Body of pancreas (tissue), 4 donors: ENCODE measurements around the gene ZWILCH. TPM values are rescaled to one million over a fixed set of nuclear protein-coding genes. Genes with fewer than 3 reads are reported as not detected.
"Not testable (repeated sequence)": the region's sequence is repeated elsewhere in the genome, so short reads cannot be mapped to it uniquely, and the experiment has no call there.

Source experiments
- ATAC-seq: fragments of 150-250 bp; one replicate; pipeline ENCODE4 v1.9.1; 2016
- DNase-seq, 4 donors: peaks; one replicate each; pipeline ENCODE4 v3.0.0-alpha.2; 2019
- H3K27ac ChIP-seq, 4 donors: fragments of 200-600 bp; sonication (generic); 1 replicate in 3 of 4; 2 replicates in 1 of 4; pipeline versions ENCODE4 v1.5.1 to v1.6.1; 2016 to 2019; ENCODE audit warnings: mild to moderate bottlenecking in 1 of 4, mixed read lengths in 1 of 4, moderate library complexity in 1 of 4
- H3K27me3 ChIP-seq, 2 donors: fragments of 200-600 bp; sonication (generic); one replicate each; pipeline ENCODE4 v1.6.0; 2016; ENCODE audit warnings: mild to moderate bottlenecking in 1 of 2
- H3K36me3 ChIP-seq, 2 donors: fragments of 200-600 bp; sonication (generic); replicated peaks in 1 of 2; 2 replicates each; pipeline ENCODE4 v1.5.1; 2016; ENCODE audit warnings: low read depth in 2 of 2; ENCODE audit not compliant: insufficient read depth in 1 of 2
- H3K4me1 ChIP-seq: fragments of 200-600 bp; sonication (generic); one replicate; pipeline ENCODE4 v1.6.0; 2016
- H3K4me3 ChIP-seq, 2 donors: fragments of 200-600 bp; sonication (generic); 1 replicate in 1 of 2; 2 replicates in 1 of 2; pipeline ENCODE4 v1.5.1; 2016 to 2019
- H3K9me3 ChIP-seq, 3 donors: fragments of 200-600 bp; sonication (generic); 1 replicate in 2 of 3; 2 replicates in 1 of 3; pipeline ENCODE4 v1.5.1; 2016
- POLR2A ChIP-seq, 3 donors: fragments of 450-650 bp; IDR thresholded peaks; one replicate each; pipeline ENCODE4 v1.6.1; 2016; ENCODE audit warnings: antibody characterized with exemption in 3 of 3, mild to moderate bottlenecking in 2 of 3
- WGBS, 2 donors: methylation state at CpG; one replicate each; pipeline ENCODE4 v1.1.5; 2017; 5-methylcytosine and 5-hydroxymethylcytosine counted together
- intact Hi-C: fragments of 100-400 bp; cut with DNase I; formaldehyde crosslinking; loops from one replicate; pipeline ENCODE4 v1.15.1; 2023
- total RNA-seq, 2 donors: library from RNA; depleted of rRNA; stranded (reverse); fragments of >200 nt; gene quantifications; one replicate each; pipeline ENCODE4 v1.1.0, GENCODE V29; 2016
- TF ChIP-seq, protein P1 (sequence below), 7 experiments: fragments of 450-650 bp in 4 of 7; fragments of 200-600 bp in 3 of 7; sonication (generic) in 3 of 7; IDR thresholded peaks; one replicate each; pipeline ENCODE4 v1.5.1; 2016 to 2019; ENCODE audit warnings: antibody characterized with exemption in 7 of 7

The ZWILCH gene
- total RNA-seq, 2 donors from 2014 or later: 0.99 to 1.8 TPM

DNA sequence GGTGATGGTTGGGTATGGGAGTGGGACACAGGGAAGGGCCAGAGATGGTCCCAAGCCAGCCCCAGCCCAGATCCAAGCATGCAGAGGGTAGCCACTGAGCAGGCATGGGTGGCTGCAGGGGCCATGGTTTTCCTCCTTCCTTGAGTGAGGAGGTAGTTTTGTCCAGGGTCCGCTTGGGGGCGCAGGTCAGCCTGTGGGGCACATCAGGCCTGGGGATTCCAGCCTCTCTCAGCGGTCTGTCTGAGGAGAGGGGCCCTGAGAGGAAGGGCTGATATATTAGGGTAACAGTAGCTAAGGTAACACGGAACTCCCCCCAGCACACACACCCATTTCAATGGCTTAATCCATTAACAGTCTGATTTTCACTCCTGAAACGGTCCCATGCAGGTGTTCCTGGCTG lies 83.4 kb downstream of the ZWILCH start:
- Histone ChIP-seq H3K9me3 (no peaks in the 10 kb centered on the region), H3K27me3 (no peaks in the 10 kb centered on the region), H3K4me1 (no peaks in the 10 kb centered on the region), H3K36me3 (no peaks in the 10 kb centered on the region), H3K4me3 (no peak overlapping the region), H3K27ac (no peak overlapping the region)
- 44 to 61% methylated on average over 5 of the region's 5 CpGs for whole genome bisulfite sequencing, 2 donors
- DNase-seq (no peak), ATAC-seq (no peak)
- intact Hi-C loops: no loop called here
- TF ChIP-seq, protein P1, sequence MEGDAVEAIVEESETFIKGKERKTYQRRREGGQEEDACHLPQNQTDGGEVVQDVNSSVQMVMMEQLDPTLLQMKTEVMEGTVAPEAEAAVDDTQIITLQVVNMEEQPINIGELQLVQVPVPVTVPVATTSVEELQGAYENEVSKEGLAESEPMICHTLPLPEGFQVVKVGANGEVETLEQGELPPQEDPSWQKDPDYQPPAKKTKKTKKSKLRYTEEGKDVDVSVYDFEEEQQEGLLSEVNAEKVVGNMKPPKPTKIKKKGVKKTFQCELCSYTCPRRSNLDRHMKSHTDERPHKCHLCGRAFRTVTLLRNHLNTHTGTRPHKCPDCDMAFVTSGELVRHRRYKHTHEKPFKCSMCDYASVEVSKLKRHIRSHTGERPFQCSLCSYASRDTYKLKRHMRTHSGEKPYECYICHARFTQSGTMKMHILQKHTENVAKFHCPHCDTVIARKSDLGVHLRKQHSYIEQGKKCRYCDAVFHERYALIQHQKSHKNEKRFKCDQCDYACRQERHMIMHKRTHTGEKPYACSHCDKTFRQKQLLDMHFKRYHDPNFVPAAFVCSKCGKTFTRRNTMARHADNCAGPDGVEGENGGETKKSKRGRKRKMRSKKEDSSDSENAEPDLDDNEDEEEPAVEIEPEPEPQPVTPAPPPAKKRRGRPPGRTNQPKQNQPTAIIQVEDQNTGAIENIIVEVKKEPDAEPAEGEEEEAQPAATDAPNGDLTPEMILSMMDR (IDR thresholded peaks at IDR 0.05): no peak
- TF ChIP-seq POLR2A (IDR thresholded peaks at IDR 0.05): no peak

DNA sequence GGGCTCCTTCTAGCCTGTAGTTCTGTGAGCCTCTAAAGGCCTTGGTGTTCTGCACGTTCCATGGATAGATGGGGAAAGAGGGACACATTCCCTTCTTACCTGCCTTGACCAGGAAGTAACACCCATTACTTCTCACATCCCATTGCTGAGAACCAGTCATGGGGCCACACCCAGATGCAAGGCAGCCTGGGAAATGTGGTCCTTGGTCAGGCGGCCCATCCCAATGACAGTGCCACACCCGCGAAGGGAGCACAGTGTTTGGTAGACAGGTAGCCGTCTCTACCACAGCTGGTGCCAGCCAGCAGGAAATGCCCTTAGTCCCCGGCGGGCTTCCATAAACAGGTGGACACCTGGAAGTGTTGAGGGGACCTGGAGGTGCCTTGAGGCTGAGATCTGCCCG lies 83.8 kb downstream of the ZWILCH start:
- TF ChIP-seq, protein P1 (IDR thresholded peaks at IDR 0.05): no peak
- no peak for TF ChIP-seq POLR2A (IDR thresholded peaks at IDR 0.05)
- Histone ChIP-seq H3K4me3 (no peak overlapping the region), H3K27me3 (no peaks in the 10 kb centered on the region), H3K4me1 (no peaks in the 10 kb centered on the region), H3K36me3 (no peaks in the 10 kb centered on the region), H3K27ac (no peak overlapping the region), H3K9me3 (no peaks in the 10 kb centered on the region)
- ATAC-seq (no peak), DNase-seq (no peak)
- WGBS, 2 donors: 80 to 90% methylated on average over 2 to 6 of the region's 8 CpGs
- intact Hi-C loops: no loop called here

DNA sequence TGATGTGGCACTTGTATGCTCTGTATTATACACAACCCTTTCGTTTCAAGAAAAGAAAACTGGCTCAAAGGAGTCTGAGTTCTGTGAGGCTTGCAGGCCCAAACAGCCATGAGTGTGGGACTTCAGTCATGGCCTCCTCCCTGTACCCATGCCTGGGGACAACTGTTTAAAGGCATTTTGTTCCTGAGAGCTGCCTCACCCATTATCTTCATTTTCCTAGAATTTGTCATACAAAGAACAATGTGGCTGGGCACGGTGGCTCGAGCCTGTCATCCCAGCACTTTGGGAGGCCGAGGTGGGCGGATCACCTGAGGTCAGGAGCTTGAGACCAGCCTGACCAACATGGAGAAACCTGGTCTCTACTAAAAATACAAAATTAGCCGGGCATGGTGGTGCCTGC lies 84.3 kb downstream of the ZWILCH start:
- H3K4me1 ChIP-seq, H3K4me3 ChIP-seq, H3K27me3 ChIP-seq, H3K9me3 ChIP-seq, DNase-seq, H3K27ac ChIP-seq, intact Hi-C loops, ATAC-seq, H3K36me3 ChIP-seq: not testable (repeated sequence)
- 84 to 93% methylated on average over 6 of the region's 6 CpGs for WGBS, 2 donors

DNA sequence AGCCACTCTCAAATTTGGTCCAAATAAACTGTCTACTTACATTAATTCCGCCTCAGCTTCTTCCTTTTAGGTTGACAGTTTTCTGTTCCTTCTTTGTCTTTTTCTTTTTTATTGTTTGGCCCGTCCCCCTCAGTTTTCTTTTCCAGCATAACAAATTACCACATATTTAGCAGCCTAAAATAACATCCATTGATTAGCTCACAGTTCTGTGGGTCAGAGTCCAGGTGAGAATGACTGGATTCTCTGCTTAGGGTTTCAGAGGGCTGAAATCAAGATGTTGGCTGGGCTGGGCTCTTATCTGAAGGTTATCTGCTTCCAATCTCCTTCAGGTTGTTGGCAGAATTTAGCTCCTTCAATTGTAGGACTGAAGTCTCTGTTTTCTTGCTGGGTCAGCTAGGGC lies 85.3 kb downstream of the ZWILCH start:
- H3K27me3 ChIP-seq: no peaks in the 10 kb centered on the region
- H3K27ac ChIP-seq: no peak overlapping the region
- DNase-seq (no peak), ATAC-seq (no peak)
- no peaks in the 10 kb centered on the region for H3K4me1 ChIP-seq
- no peaks in the 10 kb centered on the region for H3K9me3 ChIP-seq
- H3K4me3 ChIP-seq: no peak overlapping the region
- intact Hi-C loops: no loop called here
- WGBS, 2 donors: 49 to 57% methylated on average over 2 of the region's 2 CpGs
- TF ChIP-seq, protein P1 (IDR thresholded peaks at IDR 0.05): no peak
- no peak for TF ChIP-seq POLR2A (IDR thresholded peaks at IDR 0.05)
- no peaks in the 10 kb centered on the region for H3K36me3 ChIP-seq

DNA sequence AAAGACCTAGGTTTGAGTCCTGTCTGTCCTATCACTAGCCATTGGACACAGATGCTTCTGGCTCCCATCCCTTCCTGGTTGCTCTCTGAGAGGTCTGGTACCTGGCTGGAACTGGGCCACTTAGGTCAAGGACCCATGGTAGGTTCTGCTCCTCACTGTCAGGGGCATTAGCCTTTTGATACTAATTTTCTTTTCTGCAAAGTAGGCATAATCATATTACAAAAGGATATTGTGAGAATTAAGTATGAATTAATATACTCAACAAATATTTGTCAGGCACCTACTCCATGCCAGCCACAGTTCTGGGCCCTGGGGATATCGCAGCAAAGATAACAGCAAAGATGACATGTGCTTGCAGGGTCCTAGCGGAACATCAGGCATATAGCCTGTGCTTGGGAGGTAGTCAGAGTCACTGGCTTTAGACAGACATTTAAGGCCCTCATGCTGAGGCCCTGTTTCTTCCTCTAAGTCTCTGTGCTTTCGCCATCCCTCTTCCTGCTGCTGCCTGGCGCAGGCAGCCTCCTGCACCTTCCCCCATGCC lies 86.3 kb downstream of the ZWILCH start:
- DNase-seq: no peak
- Histone ChIP-seq H3K36me3 (no peaks in the 10 kb centered on the region), H3K27me3 (no peaks in the 10 kb centered on the region), H3K4me3 (no peak overlapping the region), H3K9me3 (no peaks in the 10 kb centered on the region), H3K27ac (no peak overlapping the region), H3K4me1 (no peaks in the 10 kb centered on the region)
- intact Hi-C loops: no loop called here
- 70 to 73% methylated on average over 3 to 4 of the region's 4 CpGs for WGBS, 2 donors
- no peak for ATAC-seq
- TF ChIP-seq, protein P1 (IDR thresholded peaks at IDR 0.05): no peak
- no peak for TF ChIP-seq POLR2A (IDR thresholded peaks at IDR 0.05)
